Gastrocnemius medialis (tissue), 4 donors: Measurements from ENCODE around the gene HOXD12. TPM values are rescaled to one million over a fixed set of nuclear protein-coding genes. Genes with fewer than 3 reads are reported as not detected.

ENCODE experiments used
- ATAC-seq, 2 donors: fragments of 150-250 bp; one replicate each; pipeline ENCODE4 v1.9.1; 2016
- DNase-seq, 2 donors: peaks; one replicate each; pipeline ENCODE4 v3.0.0-alpha.2; 2019
- H3K27ac ChIP-seq, 4 donors: fragments of 200-600 bp; sonication (generic); 1 replicate in 1 of 4; 2 replicates in 3 of 4; pipeline ENCODE4 v1.5.1; 2016 to 2018; ENCODE audit warnings: mild to moderate bottlenecking in 2 of 4, moderate library complexity in 1 of 4
- H3K27me3 ChIP-seq, 3 donors: fragments of 200-600 bp; sonication (generic) in 2 of 3; 1 replicate in 1 of 3; 2 replicates in 2 of 3; pipeline versions ENCODE4 v1.5.1 to v1.6.0; 2016 to 2019; ENCODE audit warnings: mild to moderate bottlenecking in 1 of 3, moderate library complexity in 1 of 3
- H3K36me3 ChIP-seq, 2 donors: fragments of 200-600 bp; sonication (generic) in 1 of 2; one replicate each; pipeline ENCODE4 v1.5.1; 2017 to 2018
- H3K4me1 ChIP-seq, 2 donors: fragments of 200-600 bp; sonication (generic) in 1 of 2; one replicate each; pipeline ENCODE4 v1.5.1; 2016 to 2017; ENCODE audit warnings: mild to moderate bottlenecking in 2 of 2
- H3K4me3 ChIP-seq, 4 donors: fragments of 200-600 bp; sonication (generic) in 3 of 4; 1 replicate in 1 of 4; 2 replicates in 3 of 4; pipeline ENCODE4 v1.5.1; 2016 to 2019; ENCODE audit warnings: mild to moderate bottlenecking in 2 of 4
- H3K9me3 ChIP-seq, 3 donors: fragments of 200-600 bp; sonication (generic) in 2 of 3; 1 replicate in 1 of 3; 2 replicates in 2 of 3; pipeline ENCODE4 v1.5.1; 2016 to 2019
- POLR2A ChIP-seq, 2 donors: fragments of 450-650 bp; IDR thresholded peaks; one replicate each; pipeline ENCODE4 v1.6.1; 2017; ENCODE audit warnings: antibody characterized with exemption in 2 of 2, mild to moderate bottlenecking in 2 of 2, moderate library complexity in 2 of 2
- in situ Hi-C, 4 donors: fragments of 200-750 bp; cut with MboI; loops; one replicate each; pipeline versions ENCODE4 v1.15.0 to v1.8.0; 2017; ENCODE audit warnings: low sequenced_read_pairs in 4 of 4
- intact Hi-C: fragments of 100-400 bp; cut with DNase I; formaldehyde crosslinking; loops from one replicate; pipeline ENCODE4 v1.15.1; 2023; ENCODE audit warnings: low total_unique reads
- total RNA-seq, 4 donors: library from RNA; depleted of rRNA; stranded (reverse); fragments of >200 nt; gene quantifications; one replicate each; pipeline versions ENCODE4 v1.1.0 to v1.2.3, GENCODE V29; 2016
- TF ChIP-seq, protein P1 (sequence below), 5 experiments: fragments of 450-650 bp in 3 of 5; fragments of 200-600 bp in 2 of 5; sonication (generic) in 2 of 5; IDR thresholded peaks in 4 of 5; conservative IDR thresholded peaks in 1 of 5; 1 replicate in 4 of 5; 2 replicates in 1 of 5; pipeline ENCODE4 v1.5.1; 2016 to 2019; ENCODE audit warnings: antibody characterized with exemption in 5 of 5, mild to moderate bottlenecking in 3 of 5, moderate library complexity in 3 of 5

HOXD12 gene
- total RNA-seq, 4 donors from 2014 or later, result not detected

DNA sequence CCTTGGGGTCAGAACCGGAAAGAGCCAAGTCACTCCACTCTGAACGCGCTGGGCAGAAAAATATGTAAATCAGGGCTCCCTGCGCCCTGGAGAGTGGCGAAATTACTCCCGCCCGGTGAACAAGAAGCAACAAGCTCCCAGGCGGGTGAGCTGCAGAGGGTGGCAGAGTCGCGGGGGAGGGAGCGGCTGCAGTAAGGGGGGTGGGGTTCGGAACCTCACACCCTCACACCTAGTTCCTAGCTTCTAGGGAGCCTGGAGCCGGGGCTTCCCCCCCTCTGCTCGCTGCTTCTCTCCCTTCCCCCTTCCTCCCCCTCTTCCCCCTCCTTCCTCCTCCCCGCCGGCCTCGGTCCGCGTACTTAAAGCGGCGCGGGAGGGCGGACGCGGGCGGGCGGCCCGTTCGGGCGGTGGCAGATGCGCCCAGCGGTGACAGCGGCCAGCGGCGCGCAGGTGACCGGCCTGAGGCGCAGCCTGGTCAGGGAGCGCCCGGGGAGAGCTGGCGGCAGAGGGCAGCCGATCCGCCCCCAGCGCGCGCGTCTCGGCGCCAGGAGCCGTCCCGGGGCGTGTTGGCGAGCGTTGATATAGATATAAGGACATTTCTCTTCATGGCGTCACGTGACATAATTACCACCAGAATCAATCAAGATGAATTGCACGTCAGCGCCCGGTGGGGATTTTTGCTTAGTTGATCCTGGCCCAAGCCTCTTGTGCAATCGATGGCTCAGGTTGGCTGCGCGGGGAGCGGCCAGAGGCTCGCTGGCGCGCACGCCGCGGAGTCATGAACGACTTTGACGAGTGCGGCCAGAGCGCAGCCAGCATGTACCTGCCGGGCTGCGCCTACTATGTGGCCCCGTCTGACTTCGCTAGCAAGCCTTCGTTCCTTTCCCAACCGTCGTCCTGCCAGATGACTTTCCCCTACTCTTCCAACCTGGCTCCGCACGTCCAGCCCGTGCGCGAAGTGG lies 7.3 kb downstream of the HOXD12 start, which contains the start of gene HOXD11:
Gene HOXD11 (plus strand): TSS at position 700 of the 959 bp plus-strand sequence. CDS start 76 bp downstream, at position 776.
- in situ Hi-C loops (loop anchor here in 2 of 4 donors (25.0 kb wide), 1 partner anchor 705 kb away; no protein-coding TSS in a partner anchor), intact Hi-C loops (no loop called here)
- no peaks in the 10 kb centered on the region for H3K9me3 ChIP-seq
- no peaks in the 10 kb centered on the region for H3K36me3 ChIP-seq
- DNase-seq, result no peak
- H3K27me3 ChIP-seq, result peaks cover 92 to 96% (median 96%) of the 10 kb centered on the region in 3 donors
- TF ChIP-seq POLR2A (IDR thresholded peaks at IDR 0.05), result no peak
- TF ChIP-seq, protein P1, sequence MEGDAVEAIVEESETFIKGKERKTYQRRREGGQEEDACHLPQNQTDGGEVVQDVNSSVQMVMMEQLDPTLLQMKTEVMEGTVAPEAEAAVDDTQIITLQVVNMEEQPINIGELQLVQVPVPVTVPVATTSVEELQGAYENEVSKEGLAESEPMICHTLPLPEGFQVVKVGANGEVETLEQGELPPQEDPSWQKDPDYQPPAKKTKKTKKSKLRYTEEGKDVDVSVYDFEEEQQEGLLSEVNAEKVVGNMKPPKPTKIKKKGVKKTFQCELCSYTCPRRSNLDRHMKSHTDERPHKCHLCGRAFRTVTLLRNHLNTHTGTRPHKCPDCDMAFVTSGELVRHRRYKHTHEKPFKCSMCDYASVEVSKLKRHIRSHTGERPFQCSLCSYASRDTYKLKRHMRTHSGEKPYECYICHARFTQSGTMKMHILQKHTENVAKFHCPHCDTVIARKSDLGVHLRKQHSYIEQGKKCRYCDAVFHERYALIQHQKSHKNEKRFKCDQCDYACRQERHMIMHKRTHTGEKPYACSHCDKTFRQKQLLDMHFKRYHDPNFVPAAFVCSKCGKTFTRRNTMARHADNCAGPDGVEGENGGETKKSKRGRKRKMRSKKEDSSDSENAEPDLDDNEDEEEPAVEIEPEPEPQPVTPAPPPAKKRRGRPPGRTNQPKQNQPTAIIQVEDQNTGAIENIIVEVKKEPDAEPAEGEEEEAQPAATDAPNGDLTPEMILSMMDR (IDR thresholded peaks at IDR 0.05 in 4 of 5, conservative IDR thresholded peaks at IDR 0.05 in 1 of 5), result no peak
- peak; percentile 37 to 51 for ATAC-seq
- H3K4me3 ChIP-seq, result peak within 1 kb of the TSS; percentile 34 to 52 (median 40)
- H3K4me1 ChIP-seq, result peaks cover 14 to 16% of the 10 kb centered on the region in 2 donors
- no peak within 1 kb of the TSS for H3K27ac ChIP-seq

DNA sequence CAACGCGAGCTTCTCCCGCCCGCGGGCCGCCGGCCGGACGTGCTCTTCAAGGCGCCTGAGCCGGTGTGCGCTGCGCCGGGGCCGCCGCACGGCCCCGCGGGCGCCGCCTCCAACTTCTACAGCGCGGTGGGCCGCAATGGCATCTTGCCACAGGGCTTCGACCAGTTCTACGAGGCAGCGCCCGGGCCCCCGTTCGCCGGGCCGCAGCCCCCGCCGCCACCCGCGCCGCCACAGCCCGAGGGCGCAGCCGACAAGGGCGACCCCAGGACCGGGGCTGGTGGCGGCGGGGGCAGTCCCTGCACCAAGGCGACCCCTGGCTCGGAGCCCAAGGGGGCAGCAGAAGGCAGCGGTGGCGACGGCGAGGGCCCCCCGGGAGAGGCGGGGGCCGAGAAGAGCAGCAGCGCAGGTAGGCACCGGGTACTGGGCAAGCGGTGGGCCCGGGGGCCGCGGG lies 8.2 kb downstream of the HOXD12 start:
- Histone ChIP-seq H3K27me3 (peaks cover 92 to 96% (median 96%) of the 10 kb centered on the region in 3 donors), H3K9me3 (no peaks in the 10 kb centered on the region), H3K4me1 (peaks cover 14 to 16% of the 10 kb centered on the region in 2 donors), H3K27ac (no peak overlapping the region), H3K4me3 (peak overlapping the region in 1 of 4 donors; percentile 24), H3K36me3 (no peaks in the 10 kb centered on the region)
- no peak for TF ChIP-seq POLR2A (IDR thresholded peaks at IDR 0.05)
- TF ChIP-seq, protein P1 (IDR thresholded peaks at IDR 0.05 in 4 of 5, conservative IDR thresholded peaks at IDR 0.05 in 1 of 5), result no peak
- DNase-seq, result no peak
- in situ Hi-C loops (loop anchor here in 2 of 4 donors (25.0 kb wide), 1 partner anchor 705 kb away; no protein-coding TSS in a partner anchor), intact Hi-C loops (no loop called here)
- no peak for ATAC-seq

DNA sequence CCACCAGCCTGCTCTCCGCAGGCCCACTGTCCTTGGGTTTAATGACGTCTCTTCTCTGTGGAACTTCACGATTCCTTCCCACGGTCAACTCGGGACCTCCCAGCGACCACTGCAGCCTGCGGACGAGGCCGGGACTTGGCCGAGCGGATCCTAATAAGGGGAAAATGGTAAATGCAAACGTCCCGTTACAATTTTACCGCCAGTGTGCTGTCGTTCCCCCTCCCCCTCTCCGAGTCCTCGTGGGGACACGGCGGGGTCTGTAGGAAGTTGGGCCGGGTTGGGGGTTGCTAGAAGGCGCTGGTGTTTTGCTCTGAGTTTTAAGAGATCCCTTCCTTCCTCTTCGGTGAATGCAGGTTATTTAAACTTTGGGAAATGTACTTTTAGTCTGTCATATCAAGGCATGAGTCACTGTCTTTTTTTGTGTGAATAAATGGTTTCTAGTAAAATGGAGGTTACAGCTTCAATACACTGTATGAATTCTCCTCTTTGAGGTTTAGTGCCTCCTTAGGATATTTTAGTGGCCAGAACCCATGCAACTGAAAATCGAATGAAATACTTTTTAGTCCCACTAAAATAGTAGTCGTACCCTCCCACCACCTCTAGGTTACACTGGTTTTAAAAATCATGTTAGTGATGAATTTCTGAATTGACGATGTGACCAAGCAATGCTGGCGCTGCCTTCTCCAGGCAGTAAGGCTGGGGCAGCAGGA lies 9.8 kb downstream of the HOXD12 start:
- DNase-seq, result no peak
- no peak for ATAC-seq
- H3K4me3 ChIP-seq, result no peak overlapping the region
- H3K27ac ChIP-seq, result no peak overlapping the region
- in situ Hi-C loops, result loop anchor here in 2 of 4 donors (25.0 kb wide), 1 partner anchor 703 kb away; no protein-coding TSS in a partner anchor
- intact Hi-C loops, result no loop called here
- TF ChIP-seq, protein P1 (IDR thresholded peaks at IDR 0.05 in 4 of 5, conservative IDR thresholded peaks at IDR 0.05 in 1 of 5), result no peak
- TF ChIP-seq POLR2A (IDR thresholded peaks at IDR 0.05), result no peak
- H3K4me1 ChIP-seq, result peaks cover 9 to 12% of the 10 kb centered on the region in 2 donors
- H3K36me3 ChIP-seq, result no peaks in the 10 kb centered on the region
- no peaks in the 10 kb centered on the region for H3K9me3 ChIP-seq
- H3K27me3 ChIP-seq, result peaks cover 93 to 96% (median 96%) of the 10 kb centered on the region in 3 donors

DNA sequence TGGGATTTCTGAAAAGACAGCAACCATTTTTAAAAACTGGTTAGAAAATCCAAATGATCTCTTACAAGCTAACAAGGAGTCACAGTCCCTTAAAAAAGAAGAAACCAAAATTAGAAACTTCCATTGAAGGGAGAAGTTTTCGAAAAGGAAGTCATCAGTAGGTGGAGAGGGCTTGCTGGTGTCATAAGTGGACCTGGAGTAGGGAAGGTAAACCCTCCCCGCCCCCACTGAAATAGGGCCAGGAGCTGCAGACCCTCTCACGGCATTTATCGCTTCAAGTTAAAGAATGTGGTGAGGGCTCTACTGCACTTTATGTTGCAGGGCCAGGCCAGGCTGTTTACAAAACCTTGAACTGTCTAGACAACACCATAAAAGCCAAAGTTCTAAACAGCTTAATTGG lies 10.4 kb downstream of the HOXD12 start:
- in situ Hi-C loops, result loop anchor here in 2 of 4 donors (25.0 kb wide), 1 partner anchor 702 kb away; no protein-coding TSS in a partner anchor

More for the DNA sequence above, 10.4 kb downstream of the HOXD12 start:
- ATAC-seq (no peak), DNase-seq (no peak)
- intact Hi-C loops, result loop anchor here (5.0 kb wide), 1 partner anchor 33 kb away; no protein-coding TSS in a partner anchor
- Histone ChIP-seq H3K27ac (no peak overlapping the region), H3K4me1 (peaks cover 6 to 10% of the 10 kb centered on the region in 2 donors), H3K27me3 (peaks cover 93 to 96% (median 96%) of the 10 kb centered on the region in 3 donors), H3K9me3 (no peaks in the 10 kb centered on the region), H3K36me3 (no peaks in the 10 kb centered on the region), H3K4me3 (no peak overlapping the region)
- no peak for TF ChIP-seq POLR2A (IDR thresholded peaks at IDR 0.05)
- TF ChIP-seq, protein P1 (IDR thresholded peaks at IDR 0.05 in 4 of 5, conservative IDR thresholded peaks at IDR 0.05 in 1 of 5), result no peak
